GM21529 (cell line): ENCODE data around the gene GRIK2.
A peak's percentile ranks its signal among the peaks of the same experiment; 100 is the strongest.

ENCODE experiments used
- ATAC-seq: cut with Tn5 transposase; IDR thresholded peaks from one replicate; pipeline ENCODE4 v1.9.1; 2021; ENCODE audit not compliant: unreplicated experiment

GRIK2 gene

DNA sequence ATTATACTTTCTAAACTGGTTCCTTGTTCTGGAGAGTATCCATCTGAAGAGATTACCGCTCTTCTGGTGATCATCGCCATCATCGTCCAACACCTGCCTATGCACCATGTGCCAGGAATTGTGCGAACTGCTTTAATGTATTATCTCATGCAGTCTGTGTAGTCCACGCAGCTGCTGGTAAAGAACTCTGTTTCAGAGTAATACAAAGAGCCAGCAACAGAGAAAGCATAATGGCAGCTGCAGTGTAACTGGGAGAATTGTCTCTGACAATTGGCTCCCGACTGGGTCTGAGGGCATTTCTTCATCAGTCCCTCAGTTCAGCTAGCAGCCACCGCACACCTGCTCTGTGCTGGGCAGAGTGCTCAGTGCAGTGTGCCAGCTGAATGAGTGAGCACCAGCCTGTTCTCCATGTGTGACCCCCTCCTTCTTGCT lies 383.4 kb downstream of the GRIK2 start:
- no peak for ATAC-seq

- ATAC-seq, result no peak
Observed at GRCh38 chr6:101777646-101778045, 384.1 kb downstream of the GRIK2 start.

DNA sequence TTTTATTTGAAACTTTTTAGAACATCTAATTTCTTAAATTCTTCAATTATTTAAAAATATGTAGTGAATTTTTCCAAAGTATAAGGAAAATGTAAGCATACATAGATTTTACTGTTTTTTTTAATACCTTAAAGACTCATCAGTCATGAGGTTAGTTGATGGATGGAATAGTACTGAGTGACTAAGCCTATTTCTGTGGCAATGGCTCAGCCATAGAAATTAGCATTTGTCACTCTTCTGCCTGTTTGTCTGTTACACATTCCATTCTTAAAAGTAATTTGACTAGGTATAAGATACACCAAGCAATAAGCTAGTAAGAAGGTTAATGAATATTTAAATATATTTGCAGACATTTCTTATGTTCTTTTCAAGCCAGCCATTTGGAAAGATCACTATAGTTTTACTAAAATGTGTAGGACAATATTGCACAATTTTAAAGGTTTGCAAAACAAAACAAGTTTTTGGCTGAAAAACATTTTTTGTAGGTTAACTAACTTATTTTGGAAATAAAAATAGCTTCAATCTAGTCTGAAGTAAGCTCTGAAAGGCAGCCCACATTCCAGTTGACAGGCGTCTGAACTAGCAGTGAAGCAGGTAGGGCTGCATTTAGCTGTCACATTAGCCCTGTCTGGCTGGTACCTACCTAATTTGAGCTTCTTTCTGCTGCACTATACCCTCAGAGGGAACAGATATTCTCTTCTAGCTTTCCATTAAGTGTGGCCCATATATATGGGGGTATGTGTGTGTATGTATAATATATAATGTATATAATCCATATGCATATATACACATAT lies 385.7 kb downstream of the GRIK2 start:
- no peak for ATAC-seq

- no peak for ATAC-seq
Observed at GRCh38 chr6:101783287-101783686, 389.8 kb downstream of the GRIK2 start.

- ATAC-seq, result no peak
Observed at GRCh38 chr6:101784094-101784493, 390.6 kb downstream of the GRIK2 start.

- no peak for ATAC-seq
Observed at GRCh38 chr6:101799531-101799930, 406.0 kb downstream of the GRIK2 start.

- ATAC-seq, result no peak
Observed at GRCh38 chr6:101800598-101800997, 407.1 kb downstream of the GRIK2 start.

DNA sequence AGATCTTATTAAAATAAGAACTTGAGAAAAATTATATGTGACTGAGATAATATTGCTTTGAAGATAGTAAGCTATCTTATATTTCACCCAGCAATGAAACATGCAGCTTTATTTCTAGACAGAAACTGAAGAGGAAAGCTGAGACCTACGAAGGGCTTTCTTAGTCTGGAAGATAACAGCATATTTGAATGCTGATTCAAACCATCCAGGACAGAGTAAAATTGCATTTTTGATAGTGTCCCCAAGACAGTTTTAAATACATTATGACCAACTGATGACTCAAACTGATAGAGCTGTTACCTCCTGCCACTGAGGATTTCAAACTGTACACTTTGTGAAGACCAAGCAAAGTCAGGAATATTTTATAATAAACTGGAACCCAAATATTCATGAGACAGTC lies 409.6 kb downstream of the GRIK2 start:
- ATAC-seq, result no peak

DNA sequence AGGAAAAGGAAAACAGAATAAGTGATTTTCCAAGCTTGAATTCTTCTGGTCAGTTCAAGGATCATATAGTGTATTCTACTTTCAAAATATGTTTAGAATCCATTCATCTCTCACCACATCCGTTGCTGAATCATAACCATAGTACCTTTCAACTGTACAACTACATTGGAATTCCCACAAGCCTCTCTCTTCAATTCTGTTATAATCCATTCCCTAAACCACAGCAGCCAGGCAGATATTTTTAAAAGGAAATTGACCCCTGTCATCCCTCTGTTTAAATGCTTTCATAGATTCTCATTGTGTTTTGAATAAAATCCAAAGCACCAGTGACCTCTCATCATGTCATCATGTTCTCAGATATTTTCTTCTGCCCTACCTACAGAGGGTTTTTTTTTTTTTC lies 412.7 kb downstream of the GRIK2 start:
- no peak for ATAC-seq

DNA sequence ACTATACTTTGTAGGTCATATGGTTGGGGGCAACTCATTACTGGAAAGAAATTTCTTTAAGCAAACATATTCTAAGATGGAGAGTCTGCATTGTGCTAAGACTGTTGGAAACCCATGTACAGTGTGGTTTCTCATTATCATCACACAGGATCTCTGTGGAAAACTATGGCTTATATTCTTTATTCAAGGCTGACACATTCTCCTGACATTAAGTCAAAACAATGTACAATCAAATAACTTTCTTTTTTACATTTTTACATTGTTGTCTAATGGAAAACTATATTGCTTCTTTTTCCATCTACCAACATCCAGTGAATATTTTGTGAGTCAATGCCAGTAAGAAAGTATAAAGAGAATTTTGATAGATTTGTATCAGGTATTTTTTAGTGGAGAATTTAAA lies 417.6 kb downstream of the GRIK2 start:
- ATAC-seq, result no peak

- no peak for ATAC-seq
Observed at GRCh38 chr6:101816716-101817115, 423.2 kb downstream of the GRIK2 start.

DNA sequence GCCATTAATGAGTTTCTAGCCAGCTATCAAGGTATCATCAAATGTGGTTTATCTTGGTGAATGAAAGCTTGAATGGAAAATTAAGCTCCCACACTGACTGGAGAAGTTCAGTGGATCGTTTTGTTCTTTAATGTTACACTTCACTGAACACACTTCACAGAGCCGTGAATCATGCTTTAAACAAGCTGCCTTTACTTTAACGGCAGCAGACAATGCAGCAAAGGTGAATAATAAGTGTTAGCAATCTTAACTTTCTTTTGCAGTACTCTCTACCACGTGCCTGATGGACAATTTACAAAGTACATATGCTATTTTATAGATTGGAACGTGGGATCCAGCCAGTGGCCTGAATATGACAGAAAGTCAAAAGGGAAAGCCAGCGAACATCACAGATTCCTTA lies 424.5 kb downstream of the GRIK2 start:
- ATAC-seq, result no peak

DNA sequence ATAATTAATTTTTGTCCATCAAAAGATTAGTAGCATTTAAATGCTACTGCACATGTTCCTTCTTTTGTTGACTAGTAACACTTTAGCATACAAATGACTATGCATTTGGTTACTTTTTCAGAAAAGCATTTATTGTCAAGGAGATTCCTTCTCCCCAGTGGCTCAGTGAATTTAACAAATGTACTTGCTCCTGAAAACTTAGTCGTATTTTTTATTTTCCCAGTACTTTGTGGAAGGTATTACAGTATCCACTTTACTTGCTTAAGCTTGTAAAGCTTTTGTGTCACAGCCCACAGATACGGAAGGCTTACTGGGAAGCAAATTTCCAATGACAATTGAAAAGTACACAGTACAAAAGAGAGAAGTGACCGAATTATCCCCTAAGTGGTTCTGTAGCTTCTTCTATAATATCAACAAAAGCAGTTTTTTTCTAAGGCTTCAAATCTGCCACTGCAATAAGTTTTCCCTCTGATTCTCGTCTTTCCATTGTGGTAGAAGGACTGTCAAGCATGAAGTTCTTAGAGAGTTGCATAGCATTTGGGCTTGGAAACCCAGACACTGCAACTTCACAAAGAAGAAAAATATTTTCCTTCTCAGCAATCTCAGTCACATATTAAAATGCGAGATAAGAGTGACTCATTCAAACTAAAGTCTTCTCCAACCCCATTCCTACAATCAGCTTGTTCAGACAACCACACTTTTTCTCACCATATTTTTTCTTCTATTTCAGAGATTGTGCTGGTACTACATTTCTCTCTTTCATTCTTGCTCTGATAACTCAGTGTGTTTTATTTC lies 431.2 kb downstream of the GRIK2 start:
- ATAC-seq, result no peak

DNA sequence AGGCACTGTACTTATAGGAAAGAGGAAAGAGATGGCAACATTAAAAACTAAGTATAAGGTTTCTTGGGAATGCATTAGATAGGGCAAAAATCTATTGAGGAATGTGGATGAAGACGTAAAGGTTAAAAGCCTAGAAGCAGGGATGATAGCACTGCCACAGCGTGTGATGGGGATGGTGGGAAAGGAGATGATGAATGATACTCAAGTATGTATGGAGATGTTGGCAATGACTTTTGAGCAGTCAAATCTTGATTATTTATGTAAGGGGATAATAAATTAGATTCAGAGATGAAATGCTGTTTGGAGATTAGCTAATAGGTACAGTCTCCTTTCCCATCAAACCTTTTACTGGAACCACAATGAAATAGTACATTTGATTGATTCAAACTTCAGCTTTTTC lies 432.8 kb downstream of the GRIK2 start:
- no peak for ATAC-seq

DNA sequence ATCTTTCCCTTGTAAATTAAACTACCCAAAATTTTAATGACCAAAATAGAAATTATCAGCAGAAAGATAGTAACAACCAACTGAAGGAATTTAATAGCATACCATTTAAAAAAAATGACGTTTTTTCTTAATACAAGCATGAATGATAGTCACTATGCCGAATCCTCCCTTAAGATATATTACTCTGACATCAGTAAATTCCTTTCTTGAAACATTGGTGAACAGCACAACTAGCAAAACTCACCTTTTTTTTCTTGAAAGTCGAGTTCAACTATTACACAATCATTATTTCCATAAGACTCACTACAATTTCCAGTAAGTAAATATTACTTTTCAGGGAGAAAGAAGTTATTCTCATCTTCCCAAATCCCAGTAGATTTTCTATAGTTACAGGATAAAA lies 433.2 kb downstream of the GRIK2 start:
- no peak for ATAC-seq

GRCh38 chr6:101830501-101831031 lies 437.1 kb downstream of the GRIK2 start:
- no peak for ATAC-seq

DNA sequence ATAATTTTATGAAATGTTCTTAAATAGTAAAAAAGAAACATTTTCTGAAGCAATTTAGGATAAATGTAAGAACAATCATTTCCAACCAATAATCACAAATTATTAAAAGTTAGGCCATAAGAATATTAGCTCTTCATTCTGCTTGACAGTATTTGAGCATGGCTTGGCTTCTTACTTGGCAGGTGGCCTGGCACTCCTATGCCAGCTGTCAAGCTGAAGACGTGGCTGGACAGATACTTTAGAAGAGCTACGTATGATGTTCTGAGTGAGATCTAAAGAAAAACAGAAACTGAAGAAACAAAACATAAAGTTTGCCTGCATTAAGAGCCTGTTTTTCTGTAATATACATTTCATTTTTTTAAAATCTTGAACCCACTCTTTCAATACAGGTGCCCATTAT lies 438.9 kb downstream of the GRIK2 start:
- ATAC-seq, result no peak

DNA sequence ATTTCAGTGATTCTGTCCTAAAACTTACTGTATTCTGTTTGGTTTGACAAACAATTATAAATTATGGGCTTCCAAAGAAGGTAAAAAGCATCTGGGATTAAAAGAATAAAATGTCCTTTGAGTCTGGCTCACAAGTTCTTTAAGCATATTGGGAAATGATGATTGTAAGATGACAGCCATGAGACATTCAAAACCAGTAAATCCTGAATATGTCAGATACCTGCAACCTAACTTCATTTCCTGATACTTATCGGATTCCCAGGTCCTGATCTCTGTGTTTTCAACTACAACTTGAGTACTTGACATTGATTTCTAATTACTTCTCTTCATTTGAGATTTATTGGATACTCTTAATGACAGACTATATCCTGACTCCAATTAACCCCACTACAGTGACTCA lies 446.6 kb downstream of the GRIK2 start:
- no peak for ATAC-seq

DNA sequence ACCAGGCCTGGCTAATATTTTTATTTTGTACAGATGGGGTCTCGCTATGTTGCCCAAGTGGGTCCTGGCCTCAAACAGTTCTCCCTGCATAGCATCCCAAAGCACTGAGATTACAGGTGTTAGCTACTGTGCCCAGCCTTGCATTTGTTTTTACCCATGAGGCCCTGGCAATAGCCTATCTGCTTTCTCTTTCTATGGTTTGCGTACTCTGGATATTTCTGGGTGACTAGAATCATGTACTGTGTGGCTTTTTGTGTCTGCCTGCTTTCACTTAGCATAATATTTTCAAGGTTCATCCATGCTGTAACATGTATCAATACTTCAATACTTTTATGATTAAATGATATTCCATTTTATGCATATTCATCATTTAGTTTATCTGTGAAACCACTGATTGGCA lies 451.7 kb downstream of the GRIK2 start:
- ATAC-seq, result peak; percentile 41

GRCh38 chr6:101845621-101846020 lies 452.1 kb downstream of the GRIK2 start:
- ATAC-seq, result no peak

DNA sequence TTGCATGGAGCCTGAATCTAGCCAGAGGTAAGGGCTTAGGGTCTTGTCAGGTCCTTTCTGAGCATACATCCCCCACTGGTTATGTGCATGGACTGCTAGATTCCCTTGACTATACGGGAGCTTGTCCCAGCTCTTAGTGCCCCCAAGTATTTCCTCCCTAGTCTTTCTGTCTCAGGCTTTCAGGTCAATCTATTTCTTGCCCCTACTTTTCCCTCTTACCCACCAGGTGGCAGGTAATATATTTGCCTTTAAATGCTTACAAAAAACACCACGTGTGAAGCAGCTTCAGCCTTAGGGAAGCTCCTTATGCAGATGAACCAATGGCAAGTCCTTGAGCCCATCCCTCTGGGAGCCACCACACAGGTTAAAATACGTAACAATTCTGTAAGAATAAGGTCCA lies 454.2 kb downstream of the GRIK2 start:
- no peak for ATAC-seq

GRCh38 chr6:101851911-101852310 lies 458.4 kb downstream of the GRIK2 start:
- no peak for ATAC-seq
